Measurements from ENCODE around the gene KCNF1. TPM values are rescaled to one million over a fixed set of nuclear protein-coding genes. Genes with fewer than 3 reads are reported as not detected.

The KCNF1 gene
- total and polyA plus RNA-seq, 4 donors: 0.09 TPM; not detected in 3

DNA sequence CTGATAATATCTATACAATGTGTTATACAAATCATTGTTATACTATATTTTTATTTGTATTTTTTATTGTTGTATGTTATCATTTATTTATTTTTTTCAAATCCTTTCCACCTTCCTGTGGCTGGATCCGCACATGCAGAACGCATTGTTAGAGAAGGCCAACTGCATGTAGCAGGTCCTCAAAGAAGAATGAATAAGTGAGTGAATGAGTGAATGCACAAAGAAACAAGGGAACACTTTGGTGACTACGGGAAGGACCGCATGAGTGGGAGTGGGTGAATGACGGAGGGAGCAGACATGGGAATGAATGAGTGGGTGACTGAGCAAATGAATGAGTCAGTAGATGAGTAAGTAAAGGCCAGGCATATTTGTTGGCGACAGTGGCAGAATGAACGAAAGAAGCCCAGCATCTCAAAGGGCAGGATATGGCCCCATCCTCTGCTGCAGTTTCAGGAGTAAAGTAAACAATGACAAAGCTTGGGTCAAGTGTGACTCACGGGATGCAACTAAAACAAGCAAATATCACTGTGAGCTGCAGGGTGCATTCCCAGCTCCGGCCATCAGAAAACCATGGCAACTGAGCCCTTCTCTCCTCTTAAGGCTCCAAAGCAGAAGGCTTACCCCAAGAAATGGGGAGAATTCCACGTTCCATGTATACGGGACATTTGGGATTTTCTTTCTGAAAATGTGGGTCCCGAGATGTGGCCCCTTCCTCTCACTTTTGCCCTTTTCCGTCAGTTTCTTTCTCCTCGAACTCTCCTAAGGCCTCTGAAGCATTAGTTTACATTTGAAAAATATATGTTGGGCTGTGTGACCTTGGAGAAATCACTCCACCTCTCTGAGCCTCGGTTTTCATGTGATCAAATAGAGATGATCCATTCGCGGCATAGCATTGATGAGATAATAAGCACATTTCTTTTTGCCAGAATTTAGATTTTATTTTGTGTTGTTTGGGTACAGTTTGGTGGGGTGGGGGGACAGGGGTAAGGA lies 24.5 kb downstream of the KCNF1 start:
- TF ChIP-seq RAD21 (IDR thresholded peaks at IDR 0.05) (no peak), EGR1 (IDR thresholded peaks at IDR 0.05; ENCODE audit: low read depth in 2 of 2) (no peak), FOXA1 (IDR thresholded peaks at IDR 0.05) (no peak), GABPA (IDR thresholded peaks at IDR 0.05 in 1 of 2, conservative IDR thresholded peaks at IDR 0.05 in 1 of 2) (no peak), TAF1 (conservative IDR thresholded peaks at IDR 0.05) (no peak), FOXA2 (IDR thresholded peaks at IDR 0.05) (peak; percentile 47), SP1 (IDR thresholded peaks at IDR 0.05) (no peak), JUND (IDR thresholded peaks at IDR 0.05) (peak; percentile 35 to 56), YY1 (IDR thresholded peaks at IDR 0.05) (no peak), RXRA (IDR thresholded peaks at IDR 0.05) (peak in 1 of 2 donors; percentile 20)
- TF ChIP-seq, protein P1, sequence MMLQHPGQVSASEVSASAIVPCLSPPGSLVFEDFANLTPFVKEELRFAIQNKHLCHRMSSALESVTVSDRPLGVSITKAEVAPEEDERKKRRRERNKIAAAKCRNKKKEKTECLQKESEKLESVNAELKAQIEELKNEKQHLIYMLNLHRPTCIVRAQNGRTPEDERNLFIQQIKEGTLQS (IDR thresholded peaks at IDR 0.05): no peak
- TF ChIP-seq, protein P2, sequence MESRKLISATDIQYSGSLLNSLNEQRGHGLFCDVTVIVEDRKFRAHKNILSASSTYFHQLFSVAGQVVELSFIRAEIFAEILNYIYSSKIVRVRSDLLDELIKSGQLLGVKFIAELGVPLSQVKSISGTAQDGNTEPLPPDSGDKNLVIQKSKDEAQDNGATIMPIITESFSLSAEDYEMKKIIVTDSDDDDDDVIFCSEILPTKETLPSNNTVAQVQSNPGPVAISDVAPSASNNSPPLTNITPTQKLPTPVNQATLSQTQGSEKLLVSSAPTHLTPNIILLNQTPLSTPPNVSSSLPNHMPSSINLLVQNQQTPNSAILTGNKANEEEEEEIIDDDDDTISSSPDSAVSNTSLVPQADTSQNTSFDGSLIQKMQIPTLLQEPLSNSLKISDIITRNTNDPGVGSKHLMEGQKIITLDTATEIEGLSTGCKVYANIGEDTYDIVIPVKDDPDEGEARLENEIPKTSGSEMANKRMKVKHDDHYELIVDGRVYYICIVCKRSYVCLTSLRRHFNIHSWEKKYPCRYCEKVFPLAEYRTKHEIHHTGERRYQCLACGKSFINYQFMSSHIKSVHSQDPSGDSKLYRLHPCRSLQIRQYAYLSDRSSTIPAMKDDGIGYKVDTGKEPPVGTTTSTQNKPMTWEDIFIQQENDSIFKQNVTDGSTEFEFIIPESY (IDR thresholded peaks at IDR 0.05): no peak
- TF ChIP-seq, protein P3, sequence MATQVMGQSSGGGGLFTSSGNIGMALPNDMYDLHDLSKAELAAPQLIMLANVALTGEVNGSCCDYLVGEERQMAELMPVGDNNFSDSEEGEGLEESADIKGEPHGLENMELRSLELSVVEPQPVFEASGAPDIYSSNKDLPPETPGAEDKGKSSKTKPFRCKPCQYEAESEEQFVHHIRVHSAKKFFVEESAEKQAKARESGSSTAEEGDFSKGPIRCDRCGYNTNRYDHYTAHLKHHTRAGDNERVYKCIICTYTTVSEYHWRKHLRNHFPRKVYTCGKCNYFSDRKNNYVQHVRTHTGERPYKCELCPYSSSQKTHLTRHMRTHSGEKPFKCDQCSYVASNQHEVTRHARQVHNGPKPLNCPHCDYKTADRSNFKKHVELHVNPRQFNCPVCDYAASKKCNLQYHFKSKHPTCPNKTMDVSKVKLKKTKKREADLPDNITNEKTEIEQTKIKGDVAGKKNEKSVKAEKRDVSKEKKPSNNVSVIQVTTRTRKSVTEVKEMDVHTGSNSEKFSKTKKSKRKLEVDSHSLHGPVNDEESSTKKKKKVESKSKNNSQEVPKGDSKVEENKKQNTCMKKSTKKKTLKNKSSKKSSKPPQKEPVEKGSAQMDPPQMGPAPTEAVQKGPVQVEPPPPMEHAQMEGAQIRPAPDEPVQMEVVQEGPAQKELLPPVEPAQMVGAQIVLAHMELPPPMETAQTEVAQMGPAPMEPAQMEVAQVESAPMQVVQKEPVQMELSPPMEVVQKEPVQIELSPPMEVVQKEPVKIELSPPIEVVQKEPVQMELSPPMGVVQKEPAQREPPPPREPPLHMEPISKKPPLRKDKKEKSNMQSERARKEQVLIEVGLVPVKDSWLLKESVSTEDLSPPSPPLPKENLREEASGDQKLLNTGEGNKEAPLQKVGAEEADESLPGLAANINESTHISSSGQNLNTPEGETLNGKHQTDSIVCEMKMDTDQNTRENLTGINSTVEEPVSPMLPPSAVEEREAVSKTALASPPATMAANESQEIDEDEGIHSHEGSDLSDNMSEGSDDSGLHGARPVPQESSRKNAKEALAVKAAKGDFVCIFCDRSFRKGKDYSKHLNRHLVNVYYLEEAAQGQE (IDR thresholded peaks at IDR 0.05): no peak
- TF ChIP-seq, protein P4, sequence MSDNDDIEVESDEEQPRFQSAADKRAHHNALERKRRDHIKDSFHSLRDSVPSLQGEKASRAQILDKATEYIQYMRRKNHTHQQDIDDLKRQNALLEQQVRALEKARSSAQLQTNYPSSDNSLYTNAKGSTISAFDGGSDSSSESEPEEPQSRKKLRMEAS (IDR thresholded peaks at IDR 0.05): no peak
- Histone ChIP-seq H3K4me3 (ENCODE audit: low read depth in 1 of 3, low read length in 3 of 3) (no peak overlapping the region), H3K9ac (ENCODE audit: low read depth in 1 of 2, low read length in 2 of 2) (no peak overlapping the region), H3K36me3 (ENCODE audit: control insufficient read depth in 4 of 4, insufficient read depth in 3 of 4, low read depth in 1 of 4, low read length in 3 of 4) (no peaks in the 10 kb centered on the region), H3K27me3 (ENCODE audit: control insufficient read depth in 4 of 4, insufficient read depth in 4 of 4, low read length in 3 of 4) (no peaks in the 10 kb centered on the region), H3K27ac (ENCODE audit: low read depth in 1 of 2, low read length in 2 of 2) (no peak overlapping the region), H3K4me1 (ENCODE audit: control insufficient read depth in 4 of 4, insufficient read depth in 4 of 4, low read length in 3 of 4) (no peaks in the 10 kb centered on the region), H3K9me3 (ENCODE audit: control insufficient read depth in 4 of 4, low read length in 3 of 4) (peaks cover 0 to 6% (median 2%) of the 10 kb centered on the region in 4 donors)
- 68% methylated on average over 17 of the region's 17 CpGs for WGBS
- DNase-seq (ENCODE audit: low spot score): no peak

DNA sequence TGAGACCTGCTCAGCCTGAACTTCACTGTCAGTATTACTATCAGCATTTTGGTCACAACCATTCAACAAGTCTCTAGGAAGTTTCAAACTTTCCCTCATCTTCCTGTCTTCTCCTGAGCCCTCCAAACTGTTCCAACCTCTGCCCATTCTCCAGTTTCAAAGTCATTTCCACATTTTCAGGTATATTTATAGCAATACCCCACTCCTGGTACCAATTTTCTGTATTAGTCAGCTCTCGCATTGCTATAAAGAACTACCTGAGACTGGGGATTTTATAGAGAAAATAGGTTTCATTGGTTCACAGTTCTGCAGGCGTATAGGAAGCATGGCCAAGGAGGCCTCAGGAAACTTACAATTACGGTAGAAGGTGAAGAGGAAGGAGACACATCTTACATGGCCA lies 27.3 kb downstream of the KCNF1 start:
- TF ChIP-seq JUND (IDR thresholded peaks at IDR 0.05): no peak
- no peak for TF ChIP-seq HNF4A (conservative IDR thresholded peaks at IDR 0.05)
- TF ChIP-seq, protein P5, sequence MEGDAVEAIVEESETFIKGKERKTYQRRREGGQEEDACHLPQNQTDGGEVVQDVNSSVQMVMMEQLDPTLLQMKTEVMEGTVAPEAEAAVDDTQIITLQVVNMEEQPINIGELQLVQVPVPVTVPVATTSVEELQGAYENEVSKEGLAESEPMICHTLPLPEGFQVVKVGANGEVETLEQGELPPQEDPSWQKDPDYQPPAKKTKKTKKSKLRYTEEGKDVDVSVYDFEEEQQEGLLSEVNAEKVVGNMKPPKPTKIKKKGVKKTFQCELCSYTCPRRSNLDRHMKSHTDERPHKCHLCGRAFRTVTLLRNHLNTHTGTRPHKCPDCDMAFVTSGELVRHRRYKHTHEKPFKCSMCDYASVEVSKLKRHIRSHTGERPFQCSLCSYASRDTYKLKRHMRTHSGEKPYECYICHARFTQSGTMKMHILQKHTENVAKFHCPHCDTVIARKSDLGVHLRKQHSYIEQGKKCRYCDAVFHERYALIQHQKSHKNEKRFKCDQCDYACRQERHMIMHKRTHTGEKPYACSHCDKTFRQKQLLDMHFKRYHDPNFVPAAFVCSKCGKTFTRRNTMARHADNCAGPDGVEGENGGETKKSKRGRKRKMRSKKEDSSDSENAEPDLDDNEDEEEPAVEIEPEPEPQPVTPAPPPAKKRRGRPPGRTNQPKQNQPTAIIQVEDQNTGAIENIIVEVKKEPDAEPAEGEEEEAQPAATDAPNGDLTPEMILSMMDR (IDR thresholded peaks at IDR 0.05; ENCODE audit: low read depth, low read length, missing input control): no peak
- TF ChIP-seq, protein P3 (IDR thresholded peaks at IDR 0.05): no peak
- TF ChIP-seq, protein P4 (IDR thresholded peaks at IDR 0.05): no peak
- no peak for TF ChIP-seq YY1 (IDR thresholded peaks at IDR 0.05)
- H3K9ac ChIP-seq (ENCODE audit: low read depth in 1 of 2, low read length in 2 of 2): no peak overlapping the region
- H3K36me3 ChIP-seq (ENCODE audit: control insufficient read depth in 4 of 4, insufficient read depth in 3 of 4, low read depth in 1 of 4, low read length in 3 of 4): no peaks in the 10 kb centered on the region
- 97% methylated on average over 3 of the region's 3 CpGs for WGBS
- no peaks in the 10 kb centered on the region for H3K4me1 ChIP-seq (ENCODE audit: control insufficient read depth in 4 of 4, insufficient read depth in 4 of 4, low read length in 3 of 4)
- no peaks in the 10 kb centered on the region for H3K27me3 ChIP-seq (ENCODE audit: control insufficient read depth in 4 of 4, insufficient read depth in 4 of 4, low read length in 3 of 4)
- H3K4me3 ChIP-seq (ENCODE audit: low read depth in 1 of 3, low read length in 3 of 3): no peak overlapping the region
- DNase-seq (ENCODE audit: low spot score): no peak
- peaks cover 0 to 6% (median 2%) of the 10 kb centered on the region in 4 donors for H3K9me3 ChIP-seq (ENCODE audit: control insufficient read depth in 4 of 4, low read length in 3 of 4)
- H3K27ac ChIP-seq (ENCODE audit: low read depth in 1 of 2, low read length in 2 of 2): no peak overlapping the region
